Nephron (organoid): ENCODE measurements around the gene HAND1.

Experiments used
- H3K27ac Mint-ChIP-seq, 3 experiments: 2 replicates each; pipeline ENCODE4 v1.8.0; 2020; ENCODE audit warnings: mixed read lengths in 3 of 3, mild to moderate bottlenecking in 2 of 3, moderate library complexity in 1 of 3
- H3K27me3 Mint-ChIP-seq: 2 replicates; pipeline ENCODE4 v1.8.0; 2021; ENCODE audit warnings: low read depth, mild to moderate bottlenecking, moderate library complexity, mixed read lengths
- H3K36me3 Mint-ChIP-seq: 2 replicates; pipeline ENCODE4 v1.8.0; 2020; ENCODE audit warnings: low read depth, mixed read lengths
- H3K4me1 Mint-ChIP-seq: 2 replicates; pipeline ENCODE4 v1.8.0; 2020; ENCODE audit warnings: mixed read lengths
- H3K4me3 Mint-ChIP-seq, 3 experiments: 2 replicates each; pipeline ENCODE4 v1.8.0; 2020; ENCODE audit warnings: mild to moderate bottlenecking in 3 of 3, mixed read lengths in 3 of 3, moderate library complexity in 2 of 3
- H3K9me3 Mint-ChIP-seq: 2 replicates; pipeline ENCODE4 v1.8.0; 2020; ENCODE audit warnings: mixed read lengths
- TF ChIP-seq, protein P1 (sequence below), 3 experiments: fragments of 200-600 bp; sonication (generic); IDR thresholded peaks; one replicate each; pipeline ENCODE4 v1.5.0; 2021; ENCODE audit warnings: antibody characterized with exemption in 3 of 3; ENCODE audit not compliant: unreplicated experiment in 3 of 3

The HAND1 gene

DNA sequence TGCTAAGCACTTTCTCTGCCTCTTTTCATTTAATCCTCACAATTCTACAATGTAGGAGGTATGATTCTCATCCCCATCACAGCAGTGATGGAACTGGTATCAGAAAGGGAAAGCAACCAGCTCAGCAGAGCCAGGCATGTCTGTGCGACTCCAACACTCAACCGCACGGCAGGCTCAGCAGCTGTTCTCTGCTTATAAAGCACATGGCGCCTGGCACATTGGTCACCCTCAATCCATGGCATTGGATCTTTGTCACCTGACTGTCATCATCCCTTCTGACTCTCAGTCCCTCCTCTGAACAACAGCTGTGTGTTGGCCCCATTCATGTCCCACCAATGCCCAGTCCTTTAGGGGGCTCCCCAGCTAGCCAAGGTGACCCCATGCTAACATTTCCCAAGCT, 45.1 kb upstream of the HAND1 start:
- Mint-ChIP-seq H3K9me3 (no peaks in the 10 kb centered on the region), H3K27me3 (peaks cover 66% of the 10 kb centered on the region), H3K4me3 (no peak overlapping the region), H3K27ac (no peak overlapping the region), H3K36me3 (no peaks in the 10 kb centered on the region), H3K4me1 (peaks cover 24% of the 10 kb centered on the region)
- TF ChIP-seq, protein P1, sequence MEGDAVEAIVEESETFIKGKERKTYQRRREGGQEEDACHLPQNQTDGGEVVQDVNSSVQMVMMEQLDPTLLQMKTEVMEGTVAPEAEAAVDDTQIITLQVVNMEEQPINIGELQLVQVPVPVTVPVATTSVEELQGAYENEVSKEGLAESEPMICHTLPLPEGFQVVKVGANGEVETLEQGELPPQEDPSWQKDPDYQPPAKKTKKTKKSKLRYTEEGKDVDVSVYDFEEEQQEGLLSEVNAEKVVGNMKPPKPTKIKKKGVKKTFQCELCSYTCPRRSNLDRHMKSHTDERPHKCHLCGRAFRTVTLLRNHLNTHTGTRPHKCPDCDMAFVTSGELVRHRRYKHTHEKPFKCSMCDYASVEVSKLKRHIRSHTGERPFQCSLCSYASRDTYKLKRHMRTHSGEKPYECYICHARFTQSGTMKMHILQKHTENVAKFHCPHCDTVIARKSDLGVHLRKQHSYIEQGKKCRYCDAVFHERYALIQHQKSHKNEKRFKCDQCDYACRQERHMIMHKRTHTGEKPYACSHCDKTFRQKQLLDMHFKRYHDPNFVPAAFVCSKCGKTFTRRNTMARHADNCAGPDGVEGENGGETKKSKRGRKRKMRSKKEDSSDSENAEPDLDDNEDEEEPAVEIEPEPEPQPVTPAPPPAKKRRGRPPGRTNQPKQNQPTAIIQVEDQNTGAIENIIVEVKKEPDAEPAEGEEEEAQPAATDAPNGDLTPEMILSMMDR (IDR thresholded peaks at IDR 0.05; ENCODE audit: unreplicated experiment in 3 of 3): no peak

DNA sequence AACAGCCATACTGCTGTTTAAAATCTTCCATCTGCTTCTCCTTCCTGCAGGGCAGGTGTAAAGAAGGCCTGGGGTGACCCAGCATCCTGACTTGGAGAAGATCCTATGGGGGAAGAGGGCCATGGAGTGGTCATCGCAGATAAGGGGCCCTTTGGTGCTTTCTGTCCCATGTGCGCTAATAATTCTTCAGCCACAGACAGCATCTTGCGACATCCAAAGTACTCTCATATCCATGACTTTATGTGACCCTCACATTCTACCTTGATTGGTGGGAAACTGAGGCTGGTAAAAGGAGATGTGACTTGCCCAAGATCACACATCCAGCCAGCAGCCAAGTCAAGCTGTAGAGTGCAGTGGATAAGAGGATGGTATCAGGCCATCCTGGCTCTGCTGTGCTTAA, 44.3 kb upstream of the HAND1 start:
- no peak overlapping the region for H3K4me3 Mint-ChIP-seq
- no peaks in the 10 kb centered on the region for H3K36me3 Mint-ChIP-seq
- H3K9me3 Mint-ChIP-seq: no peaks in the 10 kb centered on the region
- TF ChIP-seq, protein P1 (IDR thresholded peaks at IDR 0.05; ENCODE audit: unreplicated experiment in 3 of 3): no peak
- no peak overlapping the region for H3K27ac Mint-ChIP-seq
- H3K4me1 Mint-ChIP-seq: peaks cover 24% of the 10 kb centered on the region
- peaks cover 65% of the 10 kb centered on the region for H3K27me3 Mint-ChIP-seq

DNA sequence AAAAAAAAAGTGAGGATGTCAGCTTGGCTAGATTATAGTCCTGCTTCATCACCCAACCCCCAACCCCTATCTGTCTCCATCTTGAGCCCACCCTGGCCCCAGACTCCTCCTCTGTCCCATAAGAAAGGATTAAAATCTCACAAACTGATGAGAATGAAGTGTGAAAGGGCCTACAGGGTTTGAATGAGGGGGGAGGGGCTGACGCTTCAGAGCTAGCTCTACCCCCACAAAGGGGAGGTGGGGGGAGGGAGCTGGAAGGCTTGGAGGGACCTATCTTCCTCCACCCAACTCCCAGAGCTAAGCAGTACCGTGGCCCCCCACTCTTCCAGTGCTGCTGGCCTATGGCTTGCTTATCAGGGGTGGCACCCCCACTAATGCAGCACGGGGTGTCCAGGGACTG, 43.7 kb upstream of the HAND1 start:
- no peaks in the 10 kb centered on the region for H3K9me3 Mint-ChIP-seq
- H3K27me3 Mint-ChIP-seq: peaks cover 67% of the 10 kb centered on the region
- peaks cover 24% of the 10 kb centered on the region for H3K4me1 Mint-ChIP-seq
- no peak overlapping the region for H3K4me3 Mint-ChIP-seq
- H3K27ac Mint-ChIP-seq: no peak overlapping the region
- H3K36me3 Mint-ChIP-seq: no peaks in the 10 kb centered on the region
- TF ChIP-seq, protein P1 (IDR thresholded peaks at IDR 0.05; ENCODE audit: unreplicated experiment in 3 of 3): no peak

DNA sequence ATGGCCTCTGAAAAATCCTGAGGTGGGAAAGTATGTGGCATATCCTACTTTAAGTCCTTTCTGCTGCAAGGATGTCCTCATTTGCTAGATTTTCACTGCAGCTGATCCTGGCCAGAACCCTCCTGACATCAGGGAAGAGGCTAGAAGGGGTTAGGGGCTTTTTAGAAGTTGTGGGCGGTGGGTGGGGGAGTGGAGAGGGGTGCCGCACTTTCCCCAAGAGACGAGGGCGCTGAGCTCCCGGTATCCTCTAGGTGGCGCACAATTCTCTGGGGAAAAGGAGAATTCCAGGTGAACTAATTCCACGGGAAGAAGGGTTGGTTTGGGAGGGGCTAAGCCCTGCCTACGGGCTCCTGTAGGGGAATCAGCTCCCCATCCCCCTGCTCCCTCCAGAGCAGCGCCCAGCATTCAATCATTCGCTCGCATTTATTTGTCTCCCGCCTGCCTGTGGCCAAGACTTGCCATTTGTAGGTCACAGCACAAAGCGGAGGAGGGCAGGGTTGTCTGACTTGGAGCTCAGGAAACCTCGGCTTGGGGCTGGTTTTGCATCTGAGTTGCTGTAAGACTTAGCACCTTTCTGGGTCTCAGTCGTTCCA, 42.9 kb upstream of the HAND1 start:
- H3K27ac Mint-ChIP-seq: no peak overlapping the region
- H3K9me3 Mint-ChIP-seq: no peaks in the 10 kb centered on the region
- H3K4me1 Mint-ChIP-seq: peaks cover 24% of the 10 kb centered on the region
- TF ChIP-seq, protein P1 (IDR thresholded peaks at IDR 0.05; ENCODE audit: unreplicated experiment in 3 of 3): peak; percentile 65 to 81 (median 66)
- H3K36me3 Mint-ChIP-seq: no peaks in the 10 kb centered on the region
- H3K27me3 Mint-ChIP-seq: peaks cover 67% of the 10 kb centered on the region
- H3K4me3 Mint-ChIP-seq: peak overlapping the region in 2 of 3 experiments; percentile 40 to 64

DNA sequence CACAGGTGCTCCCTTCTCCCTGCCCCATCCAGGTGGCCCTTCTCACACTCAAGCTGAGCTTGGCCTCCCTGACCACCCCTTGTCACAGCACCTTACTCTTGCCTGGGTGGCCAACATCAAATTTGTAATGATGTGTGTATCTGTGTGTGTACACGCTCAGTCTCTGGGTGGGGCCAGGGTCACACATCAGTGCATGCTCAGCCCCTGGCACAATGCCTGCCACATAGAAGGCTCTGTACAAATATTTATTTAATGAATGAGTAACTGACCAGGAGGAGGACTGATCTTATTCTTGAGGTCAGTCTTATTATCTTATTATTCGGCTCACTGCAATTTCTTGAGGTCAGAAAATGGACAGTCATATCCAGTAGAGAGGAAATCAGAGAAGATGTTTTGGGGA, 41.3 kb upstream of the HAND1 start:
- Mint-ChIP-seq H3K4me3 (no peak overlapping the region), H3K9me3 (no peaks in the 10 kb centered on the region), H3K36me3 (no peaks in the 10 kb centered on the region), H3K27me3 (peaks cover 67% of the 10 kb centered on the region), H3K27ac (no peak overlapping the region), H3K4me1 (peaks cover 23% of the 10 kb centered on the region)
- TF ChIP-seq, protein P1 (IDR thresholded peaks at IDR 0.05; ENCODE audit: unreplicated experiment in 3 of 3): no peak

DNA sequence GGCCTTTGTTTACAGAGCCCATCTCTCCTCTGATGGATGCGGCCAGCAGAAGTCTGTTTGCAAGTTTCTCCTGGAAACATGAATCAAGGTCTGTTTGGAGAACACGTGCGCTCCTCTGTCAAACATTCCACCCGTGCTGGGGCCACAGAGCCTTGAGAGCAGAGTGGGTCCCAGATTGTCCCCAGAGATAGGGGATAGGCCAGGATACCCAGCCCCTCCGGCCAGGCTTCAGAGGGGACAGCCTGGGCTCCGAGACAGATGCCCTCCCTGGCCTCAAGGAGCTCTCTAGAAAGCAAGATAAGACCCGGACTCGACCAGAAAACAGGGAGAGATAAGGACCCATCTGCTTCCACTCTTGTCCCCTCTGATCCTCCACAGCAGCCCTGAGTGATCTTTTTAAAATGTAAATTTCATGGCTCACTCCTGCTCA, 40.4 kb upstream of the HAND1 start:
- Mint-ChIP-seq H3K27me3 (peaks cover 69% of the 10 kb centered on the region), H3K36me3 (no peaks in the 10 kb centered on the region), H3K4me3 (no peak overlapping the region), H3K9me3 (no peaks in the 10 kb centered on the region), H3K27ac (no peak overlapping the region), H3K4me1 (peaks cover 15% of the 10 kb centered on the region)
- TF ChIP-seq, protein P1 (IDR thresholded peaks at IDR 0.05; ENCODE audit: unreplicated experiment in 3 of 3): no peak
